Common myeloid progenitor, CD34-positive (primary cell): ENCODE measurements around the gene CHRND.

ENCODE experiments used
- CTCF ChIA-PET: fragments of 350-600 bp; sonication (Branson Sonifier 250); formaldehyde crosslinking; loops from one replicate; lab custom pipeline; 2021; ENCODE audit warnings: antibody characterized with exemption; lab: Charles Lee
- POLR2A ChIA-PET: fragments of 350-600 bp; sonication (Branson Sonifier 250); formaldehyde crosslinking; loops from one replicate; lab custom pipeline; 2021; ENCODE audit warnings: antibody characterized with exemption; lab: Charles Lee
- DNase-seq, 3 donors: peaks; one replicate each; pipeline versions ENCODE4 v3.0.0 to v3.0.0-alpha.2; 2013
- H3K27ac ChIP-seq, 2 experiments: 1 replicate in 1 of 2; 2 replicates in 1 of 2; pipeline ENCODE4 v1.7.0; 2013; ENCODE audit warnings: inconsistent platforms in 2 of 2, low read length in 2 of 2, mild to moderate bottlenecking in 2 of 2, low read depth in 1 of 2, moderate library complexity in 1 of 2; ENCODE audit not compliant: severe bottlenecking in 2 of 2, insufficient read depth in 1 of 2, poor library complexity in 1 of 2
- H3K27me3 ChIP-seq, 5 experiments: replicated peaks in 2 of 5; 1 replicate in 3 of 5; 2 replicates in 2 of 5; pipeline versions ENCODE4 v1.6.1 to v1.7.0; 2013; ENCODE audit warnings: low read length in 4 of 5, mild to moderate bottlenecking in 2 of 5, moderate library complexity in 2 of 5, inconsistent platforms in 1 of 5; ENCODE audit not compliant: insufficient read depth in 5 of 5, control insufficient read depth in 4 of 5
- H3K36me3 ChIP-seq, 4 experiments: 1 replicate in 2 of 4; 2 replicates in 2 of 4; pipeline versions ENCODE4 v1.6.1 to v1.7.0; 2013; ENCODE audit warnings: low read length in 3 of 4, control low read depth in 1 of 4, mild to moderate bottlenecking in 1 of 4; ENCODE audit not compliant: control insufficient read depth in 4 of 4, insufficient read depth in 4 of 4
- H3K4me1 ChIP-seq, 4 experiments: 1 replicate in 3 of 4; 2 replicates in 1 of 4; pipeline versions ENCODE4 v1.6.1 to v1.7.1; 2013; ENCODE audit warnings: low read length in 3 of 4, mild to moderate bottlenecking in 3 of 4, control low read depth in 1 of 4, inconsistent platforms in 1 of 4, moderate library complexity in 1 of 4; ENCODE audit not compliant: control insufficient read depth in 4 of 4, insufficient read depth in 4 of 4; ENCODE audit errors: control extremely low read depth in 1 of 4
- H3K4me3 ChIP-seq, 7 experiments: 1 replicate in 4 of 7; 2 replicates in 3 of 7; pipeline versions ENCODE4 v1.5.1 to v1.7.0; 2013; ENCODE audit warnings: mild to moderate bottlenecking in 7 of 7, low read length in 6 of 7, moderate library complexity in 6 of 7, inconsistent platforms in 2 of 7, low read depth in 2 of 7, control low read depth in 1 of 7; ENCODE audit not compliant: insufficient read depth in 4 of 7, control insufficient read depth in 1 of 7; ENCODE audit errors: extremely low read depth in 1 of 7
- H3K9me3 ChIP-seq, 5 experiments: 1 replicate in 4 of 5; 2 replicates in 1 of 5; pipeline versions ENCODE4 v1.6.1 to v1.7.1; 2013; ENCODE audit warnings: low read length in 4 of 5, mild to moderate bottlenecking in 2 of 5, inconsistent platforms in 1 of 5, low read depth in 1 of 5, moderate library complexity in 1 of 5; ENCODE audit not compliant: control insufficient read depth in 4 of 5, insufficient read depth in 2 of 5; ENCODE audit errors: control extremely low read depth in 1 of 5
- WGBS: methylation state at CpG from one replicate; pipeline ENCODE4 v1.1.5; 2013; ENCODE audit not compliant: insufficient coverage; 5-methylcytosine and 5-hydroxymethylcytosine counted together

Gene CHRND

GRCh38 chr2:232497348-232497747, 28.6 kb upstream of the CHRND start:
- no peak for DNase-seq
- Histone ChIP-seq H3K27me3 (peaks cover 0 to 38% (median 9%) of the 10 kb centered on the region in 5 experiments), H3K36me3 (no peaks in the 10 kb centered on the region), H3K4me1 (peaks cover 0 to under 1% (median under 1%) of the 10 kb centered on the region in 4 experiments), H3K9me3 (no peaks in the 10 kb centered on the region), H3K27ac (no peak overlapping the region), H3K4me3 (no peak overlapping the region)
- POLR2A ChIA-PET = no interaction called here
- CTCF ChIA-PET = no interaction called here
- 100% methylated on average over 5 of the region's 13 CpGs for whole genome bisulfite sequencing

GRCh38 chr2:232498452-232498851, 27.5 kb upstream of the CHRND start:
- H3K27me3 ChIP-seq = peaks cover 0 to 49% (median 10%) of the 10 kb centered on the region in 5 experiments

DNA sequence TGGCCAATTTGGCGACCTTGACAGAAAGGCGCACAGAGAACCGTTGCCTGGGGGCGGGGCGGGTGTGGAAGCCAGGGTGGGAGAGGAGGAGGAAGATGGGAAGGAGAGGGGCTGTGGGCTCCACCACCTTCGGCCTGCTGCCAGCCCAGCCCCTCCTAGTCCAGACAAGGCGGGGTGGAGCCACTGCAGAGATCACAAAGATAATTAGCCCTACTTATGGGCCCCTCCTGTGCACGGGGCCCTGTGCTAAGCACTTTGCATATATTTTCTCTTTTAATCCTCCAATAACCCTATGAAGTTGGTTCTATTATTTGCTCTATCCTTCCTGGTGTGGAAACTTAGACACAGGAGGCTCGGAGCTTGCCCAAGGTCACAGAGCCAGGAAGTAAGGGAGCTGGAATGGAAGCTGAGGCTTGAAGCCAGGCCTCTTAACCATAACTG, 24.6 kb upstream of the CHRND start:
- WGBS = 97% methylated on average over 6 of the region's 9 CpGs
- POLR2A ChIA-PET = no interaction called here
- no peak for DNase-seq
- Histone ChIP-seq H3K27me3 (peaks cover 5 to 78% (median 22%) of the 10 kb centered on the region in 5 experiments), H3K4me3 (no peak overlapping the region), H3K27ac (no peak overlapping the region), H3K36me3 (no peaks in the 10 kb centered on the region), H3K4me1 (peaks cover 0 to 15% (median 9%) of the 10 kb centered on the region in 4 experiments), H3K9me3 (no peaks in the 10 kb centered on the region)
- CTCF ChIA-PET = interaction anchor here (0.8 to 1.1 kb wide), 2 partner anchors 11 kb away, joined by 3 to 4 read pairs; no protein-coding TSS in a partner anchor

More at GRCh38 chr2:232498452-232498851, 27.5 kb upstream of the CHRND start:
- Histone ChIP-seq H3K9me3 (no peaks in the 10 kb centered on the region), H3K4me3 (no peak overlapping the region), H3K27ac (no peak overlapping the region), H3K4me1 (peaks cover 0 to 12% (median 7%) of the 10 kb centered on the region in 4 experiments), H3K36me3 (no peaks in the 10 kb centered on the region)
- DNase-seq = no peak
- POLR2A ChIA-PET = no interaction called here
- CTCF ChIA-PET = interaction anchor here (0.7 kb wide), 1 partner anchor 25 kb away, joined by 3 read pairs; no protein-coding TSS in a partner anchor
- WGBS = 100% methylated on average over 3 of the region's 3 CpGs

DNA sequence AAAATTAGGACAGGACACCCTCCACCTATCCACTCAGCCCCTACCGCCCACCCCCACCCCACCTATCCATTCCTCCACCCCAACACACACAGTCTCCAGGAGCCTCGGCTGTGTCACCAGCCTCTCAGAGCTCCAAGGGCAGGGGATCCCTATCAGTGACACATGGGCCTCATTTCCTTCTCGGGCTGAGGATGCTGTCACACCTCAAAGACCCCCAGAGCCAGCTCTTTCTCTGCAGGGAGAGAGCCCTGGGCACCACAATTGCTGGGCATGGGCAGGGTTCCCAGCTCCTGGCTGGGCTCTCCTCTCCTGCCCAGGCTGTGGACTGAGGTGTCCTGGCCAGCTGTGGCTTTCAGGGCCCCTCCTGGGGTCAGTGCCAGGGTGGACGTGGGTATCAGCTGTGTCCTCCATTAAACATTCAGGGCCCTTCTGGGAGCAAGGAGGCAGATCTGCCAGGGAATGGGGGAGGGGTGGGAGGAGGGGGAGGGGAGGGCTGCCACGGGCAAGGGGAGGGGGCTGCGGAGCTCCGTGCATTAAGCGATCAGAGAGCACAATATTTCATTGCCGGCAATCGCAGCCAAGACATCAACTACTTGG, 24.1 kb upstream of the CHRND start:
- 74% methylated on average over 5 of the region's 10 CpGs for WGBS
- ChIA-PET CTCF (interaction anchor here (0.8 to 1.1 kb wide), 2 partner anchors 10 to 11 kb away, joined by 3 to 4 read pairs; no protein-coding TSS in a partner anchor), POLR2A (no interaction called here)
- no peaks in the 10 kb centered on the region for H3K36me3 ChIP-seq
- H3K9me3 ChIP-seq = no peaks in the 10 kb centered on the region
- H3K4me3 ChIP-seq = no peak overlapping the region
- peak in 1 of 3 donors; percentile 14 for DNase-seq
- peaks cover 0 to 15% (median 9%) of the 10 kb centered on the region in 4 experiments for H3K4me1 ChIP-seq
- no peak overlapping the region for H3K27ac ChIP-seq
- peaks cover 5 to 83% (median 24%) of the 10 kb centered on the region in 5 experiments for H3K27me3 ChIP-seq

DNA sequence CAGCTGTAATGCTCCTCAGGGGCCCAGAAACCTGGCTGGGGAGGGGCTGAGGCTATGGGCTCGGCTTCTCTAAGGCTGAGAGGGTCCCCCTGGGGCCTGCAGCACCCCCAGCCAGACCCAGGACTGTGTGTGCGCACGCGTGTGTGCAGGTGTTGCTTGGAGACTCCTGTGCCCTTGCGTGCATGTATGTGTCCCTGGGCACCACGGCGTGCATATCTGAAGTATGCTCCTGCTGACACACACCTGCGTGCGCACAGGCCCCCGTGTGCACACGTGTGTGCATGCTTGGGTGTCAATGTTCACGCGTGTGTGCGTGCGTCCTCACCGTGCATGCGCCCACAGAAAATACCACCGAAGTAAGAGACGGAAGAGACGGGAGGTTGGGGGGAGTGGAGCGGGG, 23.4 kb upstream of the CHRND start:
- peaks cover 0 to 15% (median 9%) of the 10 kb centered on the region in 4 experiments for H3K4me1 ChIP-seq
- H3K9me3 ChIP-seq = no peaks in the 10 kb centered on the region
- POLR2A ChIA-PET = no interaction called here
- peaks cover 5 to 84% (median 24%) of the 10 kb centered on the region in 5 experiments for H3K27me3 ChIP-seq
- CTCF ChIA-PET = interaction anchor here (1.1 kb wide), 1 partner anchor 12 kb away, joined by 3 read pairs; no protein-coding TSS in a partner anchor
- H3K27ac ChIP-seq = no peak overlapping the region
- no peaks in the 10 kb centered on the region for H3K36me3 ChIP-seq
- 22% methylated on average over 11 of the region's 21 CpGs for WGBS
- H3K4me3 ChIP-seq = peak overlapping the region in 2 of 7 experiments; percentile 28 to 34
- DNase-seq = peak; percentile 45 to 70 (median 68)

GRCh38 chr2:232502911-232503808, 22.8 kb upstream of the CHRND start:
- Histone ChIP-seq H3K4me3 (peak overlapping the region in 5 of 7 experiments; percentile 7 to 58 (median 49)), H3K27me3 (peaks cover 5 to 78% (median 24%) of the 10 kb centered on the region in 5 experiments), H3K4me1 (peaks cover 0 to 15% (median 9%) of the 10 kb centered on the region in 4 experiments), H3K36me3 (no peaks in the 10 kb centered on the region), H3K9me3 (no peaks in the 10 kb centered on the region), H3K27ac (no peak overlapping the region)
- peak; percentile 48 to 59 (median 57) for DNase-seq
- CTCF ChIA-PET = interaction anchor here (0.9 to 1.7 kb wide), 2 partner anchors 9 to 13 kb away, joined by 3 to 5 read pairs; no protein-coding TSS in a partner anchor
- POLR2A ChIA-PET = no interaction called here
- 2% methylated on average over 49 of the region's 75 CpGs for WGBS
